Smooth muscle cell (in vitro differentiated cells): ENCODE measurements around the gene TDO2. TPM values are rescaled to one million over a fixed set of nuclear protein-coding genes. Genes with fewer than 3 reads are reported as not detected.
"Not testable (repeated sequence)": the region's sequence is repeated elsewhere in the genome, so short reads cannot be mapped to it uniquely, and the experiment has no call there.

Experiments used
- DNase-seq: peaks from one replicate; lab custom pipeline; 2025; ENCODE audit not compliant: unreplicated experiment; lab: John Stamatoyannopoulos, UW
- H2AFZ ChIP-seq: fragments of 200-600 bp; sonication (generic); 2 replicates; pipeline ENCODE4 v1.6.0; 2016; ENCODE audit warnings: antibody characterized with exemption, low read depth, mild to moderate bottlenecking
- H3F3A ChIP-seq: fragments of 200-600 bp; sonication (generic); 2 replicates; pipeline ENCODE4 v1.6.0; 2017; ENCODE audit warnings: antibody characterized with exemption, low read depth
- H3K27ac ChIP-seq: fragments of 200-600 bp; sonication (generic); 2 replicates; pipeline ENCODE4 v1.5.1; 2016; ENCODE audit warnings: low read depth, mild to moderate bottlenecking
- H3K27me3 ChIP-seq: fragments of 200-600 bp; sonication (generic); 2 replicates; pipeline ENCODE4 v1.6.1; 2016; ENCODE audit warnings: low read depth, mild to moderate bottlenecking
- H3K36me3 ChIP-seq: fragments of 200-600 bp; sonication (generic); 2 replicates; pipeline ENCODE4 v1.5.1; 2016; ENCODE audit warnings: low read depth
- H3K4me1 ChIP-seq: fragments of 200-600 bp; sonication (generic); 2 replicates; pipeline ENCODE4 v1.5.1; 2016; ENCODE audit warnings: low read depth
- H3K4me2 ChIP-seq: fragments of 200-600 bp; sonication (generic); 2 replicates; pipeline ENCODE4 v1.6.0; 2016; ENCODE audit warnings: mild to moderate bottlenecking
- H3K4me3 ChIP-seq: fragments of 200-600 bp; sonication (generic); 2 replicates; pipeline ENCODE4 v1.5.1; 2016; ENCODE audit warnings: mild to moderate bottlenecking
- H3K79me2 ChIP-seq: fragments of 200-600 bp; sonication (generic); 2 replicates; pipeline ENCODE4 v1.6.0; 2016; ENCODE audit warnings: low read depth, mild to moderate bottlenecking
- H3K9ac ChIP-seq: fragments of 200-600 bp; sonication (generic); 2 replicates; pipeline ENCODE4 v1.6.0; 2016; ENCODE audit warnings: low read depth
- H3K9me3 ChIP-seq: fragments of 200-600 bp; sonication (generic); replicated peaks from 2 replicates; pipeline ENCODE4 v1.5.1; 2016; ENCODE audit warnings: low read depth
- H4K20me1 ChIP-seq: fragments of 200-600 bp; sonication (generic); 2 replicates; pipeline ENCODE4 v1.6.0; 2016; ENCODE audit warnings: low read depth
- CTCF ChIP-seq: fragments of 200-600 bp; sonication (generic); IDR thresholded peaks from 2 replicates; pipeline ENCODE4 v1.5.1; 2017; ENCODE audit warnings: borderline replicate concordance, mild to moderate bottlenecking, antibody characterized with exemption; ENCODE audit not compliant: insufficient read depth, poor library complexity, severe bottlenecking
- WGBS: methylation state at CpG from one replicate; pipeline ENCODE4 v1.1.7; 2016; ENCODE audit warnings: low lambda C conversion rate; 5-methylcytosine and 5-hydroxymethylcytosine counted together
- polyA plus RNA-seq: library from polyadenylated mRNA; unstranded; fragments of >200 nt; fragmentation: Nextera tagmentation; extraction: Ambion mirVana; gene quantifications from 2 replicates; pipeline ENCODE4 v1.2.1, GENCODE V29; 2016
- total RNA-seq: library from RNA; depleted of rRNA; stranded (reverse); fragments of >200 nt; gene quantifications from 2 replicates; pipeline ENCODE4 v1.2.3, GENCODE V29; 2014

Gene TDO2
- total and polyA plus RNA-seq, 2 experiments from 2014 or later: 151 to 180 TPM

DNA sequence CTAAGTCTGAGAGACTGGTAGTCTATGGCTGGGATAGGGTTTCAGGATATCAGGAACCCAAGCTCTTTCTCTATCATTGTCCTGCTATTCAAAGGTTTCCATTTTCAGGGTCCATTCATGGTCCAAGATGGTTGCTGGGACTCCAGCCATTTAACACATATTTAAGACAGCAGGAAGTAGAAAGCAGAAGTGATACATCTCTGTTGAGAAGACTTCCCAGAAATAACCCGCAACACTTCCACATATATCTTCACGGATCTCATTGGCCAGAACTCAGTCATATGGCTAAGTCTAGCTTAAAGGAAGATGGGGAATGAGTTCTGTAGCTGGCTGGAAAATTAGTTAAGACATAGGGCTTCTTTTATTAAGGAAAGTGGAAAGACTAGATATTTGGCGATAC is 26.3 kb downstream of the TDO2 start:
- H3K27ac ChIP-seq: no peak overlapping the region
- no peak overlapping the region for H2AFZ ChIP-seq
- no peaks in the 10 kb centered on the region for H3K27me3 ChIP-seq
- H3F3A ChIP-seq: no peaks in the 10 kb centered on the region
- 99% methylated on average over 3 of the region's 3 CpGs for WGBS
- no peak for DNase-seq
- no peaks in the 10 kb centered on the region for H3K9me3 ChIP-seq
- H3K4me3 ChIP-seq: no peak overlapping the region
- H3K4me1 ChIP-seq: no peaks in the 10 kb centered on the region
- no peak overlapping the region for H3K9ac ChIP-seq
- no peak for TF ChIP-seq CTCF
- H4K20me1 ChIP-seq: no peaks in the 10 kb centered on the region
- H3K36me3 ChIP-seq: peaks cover 10% of the 10 kb centered on the region
- H3K4me2 ChIP-seq: no peak overlapping the region
- no peaks in the 10 kb centered on the region for H3K79me2 ChIP-seq

GRCh38 chr4:155930330-155930729 is 26.8 kb downstream of the TDO2 start:
- no peak for DNase-seq
- no peak overlapping the region for H3K4me2 ChIP-seq
- H3K4me1 ChIP-seq: no peaks in the 10 kb centered on the region
- no peak overlapping the region for H3K9ac ChIP-seq
- no peak for TF ChIP-seq CTCF
- no peaks in the 10 kb centered on the region for H3F3A ChIP-seq
- H3K27ac ChIP-seq: no peak overlapping the region
- peaks cover 10% of the 10 kb centered on the region for H3K36me3 ChIP-seq
- H3K79me2 ChIP-seq: no peaks in the 10 kb centered on the region
- H3K4me3 ChIP-seq: no peak overlapping the region
- H3K9me3 ChIP-seq: no peaks in the 10 kb centered on the region
- WGBS: 94% methylated on average over 2 of the region's 2 CpGs
- H4K20me1 ChIP-seq: no peaks in the 10 kb centered on the region
- H2AFZ ChIP-seq: no peak overlapping the region
- H3K27me3 ChIP-seq: no peaks in the 10 kb centered on the region

GRCh38 chr4:155931634-155932033 is 28.1 kb downstream of the TDO2 start:
- H4K20me1 ChIP-seq: no peaks in the 10 kb centered on the region
- H3K27me3 ChIP-seq: no peaks in the 10 kb centered on the region
- no peaks in the 10 kb centered on the region for H3K9me3 ChIP-seq
- H3K27ac ChIP-seq: no peak overlapping the region
- H3K4me3 ChIP-seq: no peak overlapping the region
- H3K4me2 ChIP-seq: no peak overlapping the region
- H3K4me1 ChIP-seq: no peaks in the 10 kb centered on the region
- no peak for DNase-seq
- H2AFZ ChIP-seq: no peak overlapping the region
- H3K36me3 ChIP-seq: peaks cover 10% of the 10 kb centered on the region
- 92% methylated on average over 4 of the region's 4 CpGs for WGBS
- no peak overlapping the region for H3K9ac ChIP-seq
- H3K79me2 ChIP-seq: no peaks in the 10 kb centered on the region
- TF ChIP-seq CTCF: no peak
- no peaks in the 10 kb centered on the region for H3F3A ChIP-seq

DNA sequence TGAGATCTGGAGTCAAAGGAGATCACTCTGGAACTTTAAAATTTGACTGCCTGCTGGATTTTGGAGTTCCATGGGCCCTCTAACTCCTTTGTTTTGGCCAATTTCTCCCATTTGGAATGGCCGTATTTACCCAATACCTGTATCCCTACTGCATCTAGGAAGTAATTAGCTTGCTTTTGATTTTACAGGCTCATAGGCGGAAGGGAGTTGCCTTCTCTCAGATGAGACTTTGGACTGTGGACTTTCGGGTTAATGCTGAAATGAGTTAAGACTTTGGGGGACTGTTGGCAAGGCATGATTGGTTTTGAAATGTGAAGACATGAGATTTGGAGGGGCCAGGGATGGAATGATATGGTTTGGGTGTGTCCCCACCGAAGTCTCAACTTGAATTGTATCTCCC is 31.1 kb downstream of the TDO2 start:
- DNase-seq, H3K27me3 ChIP-seq, H3K27ac ChIP-seq, H3K9me3 ChIP-seq, H3F3A ChIP-seq, H3K4me2 ChIP-seq, H4K20me1 ChIP-seq, H3K9ac ChIP-seq, H3K79me2 ChIP-seq, H3K4me1 ChIP-seq, H3K36me3 ChIP-seq, H3K4me3 ChIP-seq, H2AFZ ChIP-seq: not testable (repeated sequence)
- whole genome bisulfite sequencing: 98% methylated on average over 4 of the region's 4 CpGs
